NT2/D1 (cell line): ENCODE data around the gene RAB4A.

Source experiments
- DNase-seq: peaks from one replicate; pipeline ENCODE4 v3.0.0-alpha.2; 2011; ENCODE audit warnings: low read depth, low spot score
- H3K27me3 ChIP-seq: 2 replicates; pipeline ENCODE4 v1.6.0; 2011; ENCODE audit warnings: mild to moderate bottlenecking; ENCODE audit not compliant: insufficient read length, insufficient read depth
- H3K36me3 ChIP-seq: 2 replicates; pipeline ENCODE4 v1.6.1; 2011; ENCODE audit warnings: mild to moderate bottlenecking, low read length, mixed read lengths; ENCODE audit not compliant: insufficient read depth, insufficient read length
- H3K4me1 ChIP-seq: 2 replicates; pipeline ENCODE4 v1.5.1; 2011; ENCODE audit not compliant: insufficient read depth, insufficient read length
- H3K4me3 ChIP-seq: 2 replicates; pipeline ENCODE4 v1.5.1; 2011; ENCODE audit warnings: low read depth; ENCODE audit not compliant: insufficient read length
- H3K9ac ChIP-seq: 2 replicates; pipeline ENCODE4 v1.6.0; 2011; ENCODE audit warnings: low read depth; ENCODE audit not compliant: insufficient read length
- H3K9me3 ChIP-seq: 2 replicates; pipeline ENCODE4 v1.5.1; 2011; ENCODE audit warnings: mild to moderate bottlenecking, low read length; ENCODE audit not compliant: insufficient read depth
- SUZ12 ChIP-seq: IDR thresholded peaks from 2 replicates; pipeline ENCODE4 v1.6.1; 2011; ENCODE audit not compliant: insufficient read length, insufficient read depth; ENCODE audit errors: extremely low read depth
- YY1 ChIP-seq: IDR thresholded peaks from 2 replicates; pipeline ENCODE4 v1.6.1; 2011; ENCODE audit not compliant: insufficient read length, insufficient read depth
- ZNF274 ChIP-seq: IDR thresholded peaks from 2 replicates; pipeline ENCODE4 v1.6.1; 2011; ENCODE audit warnings: mild to moderate bottlenecking, low read depth, low read length

Gene RAB4A

GRCh38 chr1:229275005-229275404 lies 4.1 kb downstream of the RAB4A start:
- TF ChIP-seq SUZ12 (no peak), YY1 (no peak), ZNF274 (no peak)

GRCh38 chr1:229278120-229278741 lies 7.3 kb downstream of the RAB4A start:
- H3K9me3 ChIP-seq, result no peaks in the 10 kb centered on the region
- no peak overlapping the region for H3K9ac ChIP-seq
- no peak for DNase-seq
- no peaks in the 10 kb centered on the region for H3K27me3 ChIP-seq
- H3K36me3 ChIP-seq, result peaks cover 8% of the 10 kb centered on the region
- no peak overlapping the region for H3K4me3 ChIP-seq
- H3K4me1 ChIP-seq, result peaks cover 2% of the 10 kb centered on the region
- TF ChIP-seq YY1 (no peak), ZNF274 (no peak), SUZ12 (no peak)

More at GRCh38 chr1:229275005-229275404, 4.1 kb downstream of the RAB4A start:
- H3K36me3 ChIP-seq, result peaks cover 6% of the 10 kb centered on the region
- no peak for DNase-seq
- H3K27me3 ChIP-seq, result no peaks in the 10 kb centered on the region
- H3K4me3 ChIP-seq, result no peak overlapping the region
- H3K4me1 ChIP-seq, result peaks cover 6% of the 10 kb centered on the region
- peaks cover 5% of the 10 kb centered on the region; the same call in 1 of the 2 replicates for H3K9me3 ChIP-seq
- H3K9ac ChIP-seq, result no peak overlapping the region

DNA sequence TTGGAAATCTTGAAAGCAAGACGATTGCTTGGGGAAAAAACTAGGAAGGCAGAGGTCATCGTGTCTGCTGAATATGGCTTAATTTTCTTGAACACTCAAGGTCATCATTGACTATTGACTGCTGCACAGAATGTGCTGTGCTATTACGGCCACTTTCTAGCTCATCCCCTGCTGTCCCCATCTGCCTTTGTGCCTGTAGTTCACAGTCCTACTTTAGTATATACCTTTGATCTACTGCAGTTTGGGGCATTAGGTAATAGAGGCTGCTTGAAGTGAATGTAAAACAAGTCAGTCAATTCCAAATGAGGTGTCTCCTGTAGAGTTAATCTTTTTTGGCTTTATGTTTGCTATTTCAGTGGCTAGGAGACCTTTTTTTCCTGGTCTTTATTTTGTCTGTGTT lies 8.3 kb downstream of the RAB4A start:
- TF ChIP-seq ZNF274, result no peak
- no peak for TF ChIP-seq YY1
- no peak for TF ChIP-seq SUZ12
- DNase-seq, result no peak
- Histone ChIP-seq H3K4me1 (peaks cover 2% of the 10 kb centered on the region), H3K36me3 (peaks cover 8% of the 10 kb centered on the region), H3K4me3 (no peak overlapping the region), H3K27me3 (no peaks in the 10 kb centered on the region), H3K9me3 (no peaks in the 10 kb centered on the region), H3K9ac (no peak overlapping the region)

DNA sequence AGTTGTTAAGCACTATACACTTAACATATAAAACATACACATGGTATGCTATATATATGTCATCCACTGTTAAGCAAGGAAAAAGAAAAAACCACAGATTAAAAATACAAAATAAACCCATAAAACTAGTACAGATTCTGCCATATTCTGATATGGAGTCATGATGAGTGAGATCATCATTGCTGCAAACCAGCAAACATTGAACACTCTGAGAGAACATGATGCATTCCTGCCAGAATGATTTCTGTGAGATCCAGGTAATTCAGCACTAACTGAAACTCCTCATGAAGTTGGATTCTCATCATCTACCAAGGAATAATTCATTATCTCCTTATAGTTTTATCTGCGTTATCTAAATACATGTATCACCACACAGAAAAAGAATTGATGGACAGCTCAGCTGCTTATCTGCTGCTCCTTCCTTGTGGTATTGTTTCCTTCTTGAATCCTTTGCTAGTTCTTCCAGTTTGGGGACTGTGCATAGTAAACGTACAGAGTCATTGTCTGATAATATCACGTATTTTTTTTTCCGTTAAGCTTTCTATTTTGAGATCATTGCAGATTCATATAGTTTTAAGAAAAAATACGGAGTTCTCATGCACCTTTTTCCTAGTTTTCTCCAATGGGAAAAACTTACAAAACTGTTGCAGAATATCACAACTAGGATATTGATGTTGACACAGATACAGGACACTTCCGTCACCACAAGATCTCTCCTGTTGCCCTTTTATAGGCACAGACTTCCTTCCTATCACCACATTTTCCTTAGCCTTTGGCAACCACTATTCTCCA lies 9.3 kb downstream of the RAB4A start:
- H3K36me3 ChIP-seq, result peaks cover 8% of the 10 kb centered on the region
- H3K27me3 ChIP-seq, result no peaks in the 10 kb centered on the region
- TF ChIP-seq YY1 (no peak), ZNF274 (no peak), SUZ12 (no peak)
- H3K9me3 ChIP-seq, result no peaks in the 10 kb centered on the region
- no peak overlapping the region for H3K4me3 ChIP-seq
- H3K9ac ChIP-seq, result no peak overlapping the region
- DNase-seq, result no peak
- H3K4me1 ChIP-seq, result peaks cover 2% of the 10 kb centered on the region

- H3K9ac ChIP-seq, result no peak overlapping the region
- H3K4me1 ChIP-seq, result peaks cover 2% of the 10 kb centered on the region
- no peak for DNase-seq
- no peaks in the 10 kb centered on the region for H3K27me3 ChIP-seq
- H3K9me3 ChIP-seq, result no peaks in the 10 kb centered on the region
- H3K4me3 ChIP-seq, result no peak overlapping the region
- H3K36me3 ChIP-seq, result peaks cover 8% of the 10 kb centered on the region
- TF ChIP-seq SUZ12 (no peak), YY1 (no peak)
Measured at GRCh38 chr1:229280921-229281320, 10.0 kb downstream of the RAB4A start.

DNA sequence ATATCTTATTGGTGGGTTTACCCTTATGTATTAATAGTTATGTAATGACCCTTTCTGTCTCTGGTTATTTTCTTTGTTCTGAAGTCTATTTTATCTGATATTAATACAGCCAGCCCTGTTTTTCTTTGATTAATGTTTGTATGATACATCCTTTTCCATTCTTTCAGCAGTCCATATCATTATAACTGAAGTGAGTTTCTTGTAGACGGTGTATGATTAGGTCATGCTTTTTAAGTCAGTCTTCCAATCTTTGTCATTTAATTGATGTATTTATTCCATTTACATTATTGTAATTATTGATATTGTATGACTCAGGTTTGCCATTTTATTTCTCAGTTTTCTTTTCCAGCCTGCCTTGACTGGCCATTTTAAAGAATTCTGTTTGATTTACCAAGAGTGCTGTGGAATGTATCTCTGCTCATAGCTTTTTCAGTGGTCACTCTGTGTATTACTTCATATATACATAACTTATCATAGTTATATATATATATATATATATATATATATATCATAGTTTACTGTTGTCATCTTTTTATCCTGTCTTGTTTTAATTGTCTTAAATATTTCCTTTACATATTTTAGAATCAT lies 10.5 kb downstream of the RAB4A start:
- H3K4me3 ChIP-seq, result no peak overlapping the region
- no peak overlapping the region for H3K9ac ChIP-seq
- no peaks in the 10 kb centered on the region for H3K27me3 ChIP-seq
- peaks cover 2% of the 10 kb centered on the region for H3K4me1 ChIP-seq
- peaks cover 8% of the 10 kb centered on the region for H3K36me3 ChIP-seq
- no peak for DNase-seq
- H3K9me3 ChIP-seq, result no peaks in the 10 kb centered on the region
- TF ChIP-seq ZNF274, result no peak
- no peak for TF ChIP-seq YY1

GRCh38 chr1:229282295-229282823 lies 11.4 kb downstream of the RAB4A start:
- no peaks in the 10 kb centered on the region for H3K9me3 ChIP-seq
- no peak for DNase-seq
- H3K36me3 ChIP-seq, result peaks cover 5% of the 10 kb centered on the region
- H3K27me3 ChIP-seq, result no peaks in the 10 kb centered on the region
- TF ChIP-seq ZNF274 (no peak), YY1 (no peak)
- H3K4me1 ChIP-seq, result no peaks in the 10 kb centered on the region
- H3K9ac ChIP-seq, result no peak overlapping the region
- H3K4me3 ChIP-seq, result no peak overlapping the region
